Activated naive CD8-positive, alpha-beta T cell treated with anti-CD3 and anti-CD28 coated beads, Interleukin-2, amount 50 U/mL, for 16 hours (primary cell): ENCODE results near the gene NTMT2.
"Not testable (repeated sequence)": the region's sequence is repeated elsewhere in the genome, so short reads cannot be mapped to it uniquely, and the experiment has no call there.

Experiments
- DNase-seq: peaks from one replicate; pipeline ENCODE4 v3.0.0-alpha.2; 2020; ENCODE audit warnings: low read depth, low spot score

NTMT2 gene

GRCh38 chr1:170145770-170146676, at the start of gene NTMT2:
Gene NTMT2 (plus strand): TSS chr1:170145959. CDS start chr1:170146108, 149 bp downstream.
- DNase-seq = no peak

- no peak for DNase-seq
Observed at GRCh38 chr1:170095976-170096748, 49.6 kb upstream of the NTMT2 start.

DNA sequence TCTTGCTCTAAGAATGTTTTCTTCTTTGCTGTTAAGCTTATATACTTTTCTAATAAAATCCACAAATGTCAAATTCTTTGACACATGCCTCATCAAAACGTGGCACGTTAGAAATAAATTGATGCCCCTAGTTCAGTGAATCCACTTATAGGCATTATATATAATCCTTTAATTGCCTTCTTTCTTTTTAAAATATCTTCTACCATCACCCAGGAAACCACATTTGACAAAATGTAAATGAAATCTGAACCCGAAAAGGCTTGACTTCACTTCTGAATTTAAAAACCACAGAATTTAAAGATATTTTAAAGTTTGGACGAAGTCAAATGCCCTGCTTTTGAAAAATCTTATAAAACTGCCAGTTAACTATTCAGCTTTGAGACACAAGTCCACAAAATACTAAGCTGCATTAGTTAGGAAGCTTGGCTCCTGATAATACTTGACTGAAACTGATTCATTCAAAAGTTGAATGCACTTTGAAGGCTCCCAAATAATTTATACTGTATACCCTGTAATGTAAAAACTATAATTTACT, 48.9 kb upstream of the NTMT2 start:
- DNase-seq = no peak

- DNase-seq = no peak
Observed at GRCh38 chr1:170097449-170097948, 48.3 kb upstream of the NTMT2 start.

DNA sequence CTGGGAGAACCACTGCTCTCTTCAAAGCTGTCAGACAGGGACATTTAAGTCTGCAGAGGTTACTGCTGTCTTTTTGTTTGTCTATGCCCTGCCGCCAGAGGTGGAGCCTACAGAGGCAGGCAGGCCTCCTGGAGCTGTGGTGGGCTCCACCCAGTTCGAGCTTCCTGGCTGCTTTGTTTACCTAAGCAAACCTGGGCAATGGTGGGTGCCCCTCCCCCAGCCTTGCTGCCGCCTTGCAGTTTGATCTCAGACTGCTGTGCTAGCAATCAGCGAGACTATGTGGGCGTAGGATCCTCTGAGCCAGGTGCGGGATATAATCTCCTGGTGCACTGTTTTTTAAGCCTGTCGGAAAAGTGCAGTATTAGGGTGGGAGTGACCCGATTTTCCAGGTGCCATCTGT, 32.6 kb upstream of the NTMT2 start:
- DNase-seq = not testable (repeated sequence)

GRCh38 chr1:170114906-170115305, 30.9 kb upstream of the NTMT2 start:
- no peak for DNase-seq

- no peak for DNase-seq
Observed at GRCh38 chr1:170122366-170122765, 23.4 kb upstream of the NTMT2 start.

DNA sequence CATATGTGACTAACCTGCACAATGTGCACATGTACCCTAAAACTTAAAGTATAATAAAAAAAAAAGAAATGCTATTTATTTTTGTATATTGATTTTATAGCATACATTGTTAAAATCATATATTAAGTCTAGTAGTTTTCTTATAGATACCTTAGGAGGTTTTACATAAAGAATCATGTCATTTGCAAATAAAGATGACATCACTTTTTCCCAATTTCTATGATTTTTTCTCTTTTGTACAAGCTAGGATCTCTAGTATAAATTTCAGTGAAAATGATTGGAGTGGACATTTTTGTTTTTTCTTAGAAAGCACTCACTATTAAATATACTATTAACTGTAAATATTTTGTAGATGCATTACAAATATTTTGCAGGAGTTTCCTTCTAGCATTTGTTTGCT, 20.5 kb upstream of the NTMT2 start:
- no peak for DNase-seq

GRCh38 chr1:170126696-170127095, 19.1 kb upstream of the NTMT2 start:
- DNase-seq = no peak

GRCh38 chr1:170131450-170131849, 14.3 kb upstream of the NTMT2 start:
- no peak for DNase-seq

GRCh38 chr1:170131984-170132383, 13.8 kb upstream of the NTMT2 start:
- DNase-seq = no peak

DNA sequence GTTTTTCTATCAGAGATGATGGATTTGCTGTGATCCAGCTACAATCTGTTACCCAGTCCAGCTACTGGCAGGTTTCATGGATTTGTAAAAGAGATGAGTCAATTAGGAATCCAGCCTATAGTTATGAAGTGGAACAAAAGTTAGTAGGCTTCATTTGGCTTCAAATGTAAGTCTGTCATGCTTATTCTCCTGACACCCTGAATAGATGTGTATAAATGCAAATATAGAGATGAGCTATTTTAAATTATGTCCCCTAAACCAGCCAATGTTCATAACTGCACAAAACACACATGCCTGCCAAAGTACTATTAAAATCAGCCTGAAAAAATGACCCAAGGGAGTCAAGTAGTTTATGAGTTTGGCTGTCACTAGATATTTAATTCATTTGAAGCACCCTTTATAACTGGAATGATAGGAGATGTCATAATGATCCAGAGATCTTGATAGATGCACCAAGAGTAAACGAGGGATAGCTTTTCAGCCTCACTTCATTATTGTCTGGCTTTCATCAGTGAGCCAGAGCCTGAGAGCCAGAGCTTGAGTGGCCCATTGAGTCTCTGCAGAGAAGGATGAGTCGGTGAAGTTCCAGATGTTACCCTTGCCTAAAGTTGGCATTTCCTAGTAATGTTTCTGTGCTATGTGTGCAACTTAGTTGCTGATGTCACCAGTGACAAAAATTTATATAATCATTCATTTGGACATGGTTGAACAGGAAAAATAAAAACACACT, 11.8 kb upstream of the NTMT2 start:
- DNase-seq = no peak

- no peak for DNase-seq
Observed at GRCh38 chr1:170134521-170134920, 11.2 kb upstream of the NTMT2 start.

- no peak for DNase-seq
Observed at GRCh38 chr1:170140371-170140770, 5.4 kb upstream of the NTMT2 start.

GRCh38 chr1:170145061-170145460, 698 bp upstream of the NTMT2 start:
- no peak for DNase-seq

DNA sequence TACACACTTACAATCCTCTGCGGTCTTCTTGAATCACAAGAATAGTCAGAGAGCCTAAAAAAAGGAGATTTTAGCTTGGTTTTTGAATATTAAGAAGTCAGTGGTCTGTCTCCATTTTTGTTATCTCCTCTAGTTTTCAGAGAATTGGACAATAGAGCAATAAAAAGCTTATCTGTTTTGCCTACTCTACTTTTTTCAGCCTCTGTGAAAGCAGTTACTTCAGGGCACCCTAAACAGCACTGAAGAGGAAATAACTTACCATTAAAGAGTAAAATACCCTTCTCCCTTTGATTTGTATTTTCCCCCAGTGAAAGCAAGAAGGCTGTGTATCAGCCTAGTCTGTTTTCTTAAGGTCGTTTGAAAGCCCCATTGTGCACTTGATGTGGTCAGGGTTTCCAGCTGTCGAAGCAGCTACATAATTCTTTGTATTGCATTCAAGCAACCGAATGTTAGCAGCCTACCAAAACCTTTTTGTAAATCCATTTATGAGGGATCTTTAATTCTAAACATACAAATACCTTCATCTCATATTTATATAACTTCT, 1.0 kb downstream of the NTMT2 start:
- DNase-seq = no peak

GRCh38 chr1:170149241-170149640, 3.5 kb downstream of the NTMT2 start:
- DNase-seq = no peak

GRCh38 chr1:170150016-170150415, 4.3 kb downstream of the NTMT2 start:
- no peak for DNase-seq

GRCh38 chr1:170150921-170151320, 5.2 kb downstream of the NTMT2 start:
- no peak for DNase-seq

GRCh38 chr1:170153417-170153816, 7.7 kb downstream of the NTMT2 start:
- no peak for DNase-seq

- DNase-seq = no peak
Observed at GRCh38 chr1:170155055-170155454, 9.3 kb downstream of the NTMT2 start.
